HG03354 (cell line): Measurements from ENCODE around the gene CALML4.
"Not testable (repeated sequence)": the region's sequence is repeated elsewhere in the genome, so short reads cannot be mapped to it uniquely, and the experiment has no call there.

ENCODE experiments used
- ATAC-seq: cut with Tn5 transposase; IDR thresholded peaks from one replicate; pipeline ENCODE4 v1.9.1; 2021; ENCODE audit warnings: mild to moderate bottlenecking; ENCODE audit not compliant: unreplicated experiment, poor library complexity, severe bottlenecking

CALML4 gene

GRCh38 chr15:68227643-68228142 lies 22.6 kb upstream of the CALML4 start:
- no peak for ATAC-seq

- ATAC-seq = not testable (repeated sequence)
Observed at GRCh38 chr15:68225442-68225841, 20.3 kb upstream of the CALML4 start.

- no peak for ATAC-seq
Observed at GRCh38 chr15:68224546-68225250, 19.6 kb upstream of the CALML4 start.

GRCh38 chr15:68224108-68224507 lies 19.0 kb upstream of the CALML4 start:
- no peak for ATAC-seq

- ATAC-seq = no peak
Observed at GRCh38 chr15:68223171-68223570, 18.0 kb upstream of the CALML4 start.

- not testable (repeated sequence) for ATAC-seq
Observed at GRCh38 chr15:68222432-68222743, 17.3 kb upstream of the CALML4 start.

- ATAC-seq = not testable (repeated sequence)
Observed at GRCh38 chr15:68221530-68222431, 16.6 kb upstream of the CALML4 start.

- no peak for ATAC-seq
Observed at GRCh38 chr15:68220967-68221366, 15.8 kb upstream of the CALML4 start.

- no peak for ATAC-seq
Observed at GRCh38 chr15:68220489-68220888, 15.4 kb upstream of the CALML4 start.

- ATAC-seq = no peak
Observed at GRCh38 chr15:68218847-68219798, 14.0 kb upstream of the CALML4 start.

GRCh38 chr15:68218331-68218730 lies 13.2 kb upstream of the CALML4 start:
- ATAC-seq = no peak

GRCh38 chr15:68217341-68217740 lies 12.2 kb upstream of the CALML4 start:
- no peak for ATAC-seq

- no peak for ATAC-seq
Observed at GRCh38 chr15:68214838-68215254, 9.7 kb upstream of the CALML4 start.

GRCh38 chr15:68213991-68214837 lies 9.1 kb upstream of the CALML4 start:
- no peak for ATAC-seq

- ATAC-seq = not testable (repeated sequence)
Observed at GRCh38 chr15:68213491-68213845, 8.3 kb upstream of the CALML4 start.

GRCh38 chr15:68211656-68212320 lies 6.7 kb upstream of the CALML4 start:
- ATAC-seq = no peak

GRCh38 chr15:68210821-68211655 lies 5.9 kb upstream of the CALML4 start:
- no peak for ATAC-seq

- no peak for ATAC-seq
Observed at GRCh38 chr15:68210409-68210756, 5.3 kb upstream of the CALML4 start.
